Stimulated activated CD4-positive, alpha-beta T cell treated with anti-CD3 and anti-CD28 coated beads, TNF-alpha, amount 100 ng/mL, for 4 hours (primary cell): Measurements from ENCODE around the gene CCDC34.

Experiments used
- DNase-seq, 3 experiments: peaks; one replicate each; pipeline ENCODE4 v3.0.0-alpha.2; 2020; ENCODE audit warnings: low read depth in 3 of 3

CCDC34 gene

GRCh38 chr11:27362749-27363575 lies at the start of gene CCDC34:
Gene CCDC34, minus strand, starts transcription at chr11:27363215. Its CDS starts 21 bp downstream, at chr11:27363194.
- DNase-seq, result peak; percentile 66 to 70 (median 69)

GRCh38 chr11:27412192-27412691 lies 49.2 kb upstream of the CCDC34 start:
- no peak for DNase-seq

GRCh38 chr11:27411328-27411727 lies 48.3 kb upstream of the CCDC34 start:
- DNase-seq, result no peak

- no peak for DNase-seq
These were observed 47.3 kb upstream of the CCDC34 start for GRCh38 chr11:27410272-27410671.

GRCh38 chr11:27409742-27410141 lies 46.7 kb upstream of the CCDC34 start:
- no peak for DNase-seq

- no peak for DNase-seq
These were observed 46.0 kb upstream of the CCDC34 start for GRCh38 chr11:27409049-27409448.

GRCh38 chr11:27408246-27408800 lies 45.3 kb upstream of the CCDC34 start:
- no peak for DNase-seq

GRCh38 chr11:27406498-27407354 lies 43.7 kb upstream of the CCDC34 start:
- no peak for DNase-seq

- DNase-seq, result no peak
These were observed 42.1 kb upstream of the CCDC34 start for GRCh38 chr11:27405134-27405533.

- DNase-seq, result no peak
These were observed 41.4 kb upstream of the CCDC34 start for GRCh38 chr11:27404427-27404826.

- no peak for DNase-seq
These were observed 40.2 kb upstream of the CCDC34 start for GRCh38 chr11:27403195-27403594.

- no peak for DNase-seq
These were observed 39.4 kb upstream of the CCDC34 start for GRCh38 chr11:27402450-27402849.

GRCh38 chr11:27401833-27402316 lies 38.9 kb upstream of the CCDC34 start:
- DNase-seq, result no peak

GRCh38 chr11:27401280-27401832 lies 38.3 kb upstream of the CCDC34 start:
- DNase-seq, result no peak

- no peak for DNase-seq
These were observed 35.4 kb upstream of the CCDC34 start for GRCh38 chr11:27398400-27398770.

GRCh38 chr11:27397624-27398399 lies 34.8 kb upstream of the CCDC34 start:
- DNase-seq, result no peak

GRCh38 chr11:27396259-27396839 lies 33.3 kb upstream of the CCDC34 start:
- no peak for DNase-seq

- no peak for DNase-seq
These were observed 32.7 kb upstream of the CCDC34 start for GRCh38 chr11:27395556-27396258.

- no peak for DNase-seq
These were observed 31.8 kb upstream of the CCDC34 start for GRCh38 chr11:27394781-27395228.
